GM18873 (cell line): ENCODE data around the gene LRRC74B.
A peak's percentile ranks its signal among the peaks of the same experiment; 100 is the strongest.
"Not testable (repeated sequence)": the region's sequence is repeated elsewhere in the genome, so short reads cannot be mapped to it uniquely, and the experiment has no call there.

Experiments
- ATAC-seq: cut with Tn5 transposase; IDR thresholded peaks from one replicate; pipeline ENCODE4 v1.9.1; 2021; ENCODE audit warnings: mild to moderate bottlenecking, moderate library complexity, moderate number of reproducible peaks; ENCODE audit not compliant: unreplicated experiment, low FRiP score

LRRC74B gene, protein sequence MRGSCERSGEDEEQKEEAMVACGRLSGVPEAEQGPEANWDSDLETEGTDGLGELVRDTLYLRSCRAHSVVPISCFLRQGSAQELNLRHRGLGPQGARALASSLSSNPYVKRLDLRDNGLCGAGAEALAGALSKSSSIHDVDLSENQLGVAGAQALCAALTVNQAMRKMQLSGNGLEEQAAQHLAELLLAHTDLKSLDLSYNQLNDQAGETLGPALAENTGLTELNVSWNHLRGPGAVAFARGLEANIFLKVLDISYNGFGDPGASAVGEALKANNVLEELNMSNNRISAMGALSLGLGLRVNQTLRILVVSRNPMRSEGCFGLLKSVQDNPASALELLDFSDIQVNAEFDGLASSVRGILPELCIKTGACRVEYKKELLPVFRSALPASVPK

DNA sequence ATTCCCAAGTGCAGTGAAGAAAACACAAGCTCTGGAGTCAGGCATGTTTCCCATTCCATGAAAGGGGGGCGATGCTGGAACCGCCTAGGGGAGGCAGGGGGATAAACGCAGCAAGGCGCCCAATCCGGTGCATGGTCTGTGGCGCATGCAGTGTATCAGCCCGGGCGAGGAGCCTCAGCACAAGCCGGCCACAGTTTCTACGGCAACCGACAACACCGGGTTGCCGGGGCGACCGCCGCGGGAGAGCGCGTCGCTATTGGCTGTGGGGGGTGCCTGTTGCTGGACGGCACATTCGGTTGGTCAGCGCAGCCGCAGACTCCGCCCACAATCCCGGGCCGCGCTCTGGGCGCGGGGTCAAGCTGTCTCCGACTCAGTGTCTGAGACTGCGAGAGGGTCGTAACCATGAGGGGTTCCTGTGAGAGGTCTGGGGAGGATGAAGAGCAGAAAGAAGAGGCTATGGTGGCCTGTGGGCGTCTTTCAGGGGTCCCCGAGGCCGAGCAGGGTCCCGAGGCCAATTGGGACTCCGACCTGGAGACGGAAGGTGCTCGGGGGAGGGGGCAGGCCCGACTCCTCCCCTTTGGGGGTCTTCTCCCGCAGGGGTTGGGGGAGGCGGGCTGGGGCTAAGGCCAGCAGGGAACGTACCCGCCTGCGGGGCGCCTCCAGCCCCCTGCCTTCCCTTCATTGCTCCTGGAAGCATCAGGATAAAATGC, at the start of gene LRRC74B:
LRRC74B (plus strand) TSS at position 362 of the 710 bp plus-strand sequence; CDS start at position 403, 41 bp downstream.
- ATAC-seq, result no peak

DNA sequence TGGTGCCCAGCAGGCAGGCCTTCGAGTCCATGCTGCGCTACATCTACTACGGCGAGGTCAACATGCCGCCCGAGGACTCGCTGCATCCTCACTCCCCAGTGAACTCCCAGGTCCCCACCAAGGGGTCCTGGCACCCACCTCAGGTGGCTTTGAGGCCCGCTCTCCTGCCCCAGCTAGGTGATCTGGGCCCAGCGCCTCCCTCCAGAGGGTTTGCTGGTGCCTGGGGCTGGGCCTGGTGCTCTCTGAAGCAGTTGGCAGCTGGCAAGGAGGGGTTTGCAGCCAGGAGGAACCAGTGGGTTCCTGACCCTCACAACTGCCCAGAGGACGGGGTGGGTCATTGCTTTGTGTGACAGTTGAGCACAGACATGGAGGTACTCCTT, 49.7 kb upstream of the LRRC74B start:
- ATAC-seq, result no peak

GRCh38 chr22:20996598-20997535, 48.9 kb upstream of the LRRC74B start:
- ATAC-seq, result no peak

GRCh38 chr22:20997536-20998257, 48.0 kb upstream of the LRRC74B start:
- no peak for ATAC-seq

DNA sequence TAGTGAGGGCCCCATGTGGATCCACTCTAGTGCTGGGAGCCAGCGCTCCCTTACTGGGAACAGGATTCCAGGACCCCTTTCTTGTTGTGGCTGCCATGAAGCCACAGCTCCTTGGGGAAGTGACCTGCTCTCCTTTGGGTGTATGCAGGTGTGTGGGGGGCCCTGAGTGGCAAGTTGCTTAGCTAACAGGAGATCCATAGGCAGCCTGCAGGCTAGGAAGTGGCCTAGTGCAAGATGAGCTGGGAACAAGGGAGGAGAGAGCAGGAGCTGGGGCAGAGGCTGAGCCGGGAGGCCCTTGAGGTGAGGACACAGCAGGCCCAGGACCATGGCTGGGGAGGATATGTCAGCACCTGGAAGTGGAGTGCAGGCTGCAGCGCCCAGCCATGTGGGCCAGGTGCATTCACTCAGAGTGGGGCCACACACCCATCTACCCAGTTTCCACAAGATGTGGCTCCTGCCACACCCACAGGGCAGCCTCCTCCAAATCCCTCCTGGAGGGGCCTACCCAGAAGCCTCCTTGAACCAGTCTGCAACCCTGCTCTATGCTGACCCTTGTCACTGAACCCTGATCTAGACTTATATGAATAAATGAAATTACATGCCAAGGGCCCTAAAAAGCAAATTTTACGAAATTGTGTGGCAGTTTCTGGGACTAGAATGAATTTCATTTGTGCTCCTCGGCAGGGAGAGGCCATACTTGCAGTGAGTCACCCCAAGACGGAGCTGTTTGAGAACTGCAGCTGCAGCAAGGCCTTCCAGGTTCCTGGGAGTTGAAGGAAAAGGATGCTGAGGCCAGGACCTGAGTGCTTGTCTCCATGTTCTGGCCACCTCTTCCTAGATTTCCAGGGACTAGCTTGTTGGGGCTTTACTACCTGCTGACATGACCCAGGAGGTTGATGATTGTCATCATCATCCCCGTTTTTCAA, 47.1 kb upstream of the LRRC74B start:
- ATAC-seq, result no peak

DNA sequence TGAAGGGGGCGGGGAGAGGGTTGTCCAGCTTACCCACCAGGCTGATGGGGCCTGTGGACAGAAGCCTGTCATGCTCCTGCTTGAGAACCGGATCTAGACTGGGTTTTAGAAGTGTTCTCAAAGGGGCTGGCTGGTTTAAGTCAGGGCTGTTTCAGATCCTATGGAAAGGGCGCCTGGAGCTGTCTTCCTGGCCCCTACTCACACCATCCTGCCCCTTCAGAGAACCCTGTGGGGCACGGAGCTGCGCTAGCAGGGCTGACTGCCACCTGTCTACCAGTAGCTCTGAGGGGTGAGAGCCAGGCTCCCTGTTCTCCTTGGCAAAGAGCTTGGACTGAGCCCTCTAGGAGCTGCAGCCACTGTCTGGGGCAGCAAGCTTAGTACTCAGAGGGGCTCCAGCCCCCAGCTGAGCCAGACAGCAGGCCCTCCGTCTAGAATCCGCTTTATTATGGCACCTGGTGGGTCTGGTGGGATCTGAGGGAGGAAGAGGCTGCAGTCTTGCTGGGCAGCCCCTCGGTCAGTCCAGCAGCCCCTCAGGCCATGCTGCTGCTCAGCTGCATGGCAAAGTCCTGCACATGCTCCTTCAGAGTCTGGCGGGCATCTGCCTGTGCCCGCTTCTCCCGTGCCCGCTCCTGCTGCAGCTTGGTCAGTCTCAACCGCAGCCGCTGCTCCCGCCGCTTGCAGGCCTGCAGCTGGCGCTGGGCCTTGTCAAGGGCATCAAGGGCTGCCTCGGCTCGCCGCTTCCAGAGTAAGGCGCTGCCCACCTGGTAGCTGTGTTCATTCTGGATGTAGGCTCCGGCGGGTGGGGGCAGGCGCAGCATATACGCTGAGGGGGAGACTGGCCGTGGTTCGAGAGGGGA, 46.2 kb upstream of the LRRC74B start:
- no peak for ATAC-seq

GRCh38 chr22:21000207-21000986, 45.3 kb upstream of the LRRC74B start:
- no peak for ATAC-seq

GRCh38 chr22:21000987-21001600, 44.7 kb upstream of the LRRC74B start:
- no peak for ATAC-seq

- ATAC-seq, result peak; percentile 65
Measured at GRCh38 chr22:21001601-21002325, 44.0 kb upstream of the LRRC74B start, which contains the start of gene THAP7. Gene THAP7 (minus strand): TSS chr22:21002118. CDS start chr22:21001911, 207 bp downstream.

DNA sequence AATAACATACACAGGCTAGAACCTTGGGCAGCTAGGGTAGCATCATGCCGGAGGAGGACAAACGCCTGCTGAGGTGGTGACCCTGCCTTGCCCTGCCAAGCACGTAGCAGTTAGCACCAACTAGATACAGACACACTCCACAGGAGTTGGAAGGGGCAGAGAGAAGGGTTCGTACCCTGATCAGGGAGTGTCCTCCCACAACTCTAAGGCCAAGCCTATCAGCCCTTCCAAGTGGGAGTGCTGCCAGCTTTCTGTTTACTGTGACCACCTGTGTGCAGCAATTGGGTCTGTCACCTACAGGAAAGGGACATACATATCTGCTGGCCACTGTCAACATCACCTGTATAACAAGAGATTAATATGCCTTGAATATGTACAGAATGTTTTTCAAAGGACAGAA, 42.0 kb upstream of the LRRC74B start:
- ATAC-seq, result no peak

- ATAC-seq, result not testable (repeated sequence)
Measured at GRCh38 chr22:21009208-21009607, 36.5 kb upstream of the LRRC74B start.

GRCh38 chr22:21009638-21010425, 35.9 kb upstream of the LRRC74B start:
- ATAC-seq, result no peak

GRCh38 chr22:21010426-21011113, 35.2 kb upstream of the LRRC74B start:
- no peak for ATAC-seq

GRCh38 chr22:21012446-21013407, 33.0 kb upstream of the LRRC74B start:
- no peak for ATAC-seq
